Type B pancreatic cell (in vitro differentiated cells): ENCODE data around the gene PAN3. TPM values are rescaled to one million over a fixed set of nuclear protein-coding genes. Genes with fewer than 3 reads are reported as not detected.

Experiments
- DNase-seq: peaks from one replicate; pipeline ENCODE4 v3.0.0; 2021; ENCODE audit warnings: mixed read lengths; ENCODE audit not compliant: unreplicated experiment; ENCODE audit errors: extremely low spot score
- H3K27ac Mint-ChIP-seq: 2 replicates; pipeline ENCODE4 v1.8.0; 2021; ENCODE audit warnings: mild to moderate bottlenecking, mixed read lengths
- H3K27me3 Mint-ChIP-seq: 2 replicates; pipeline ENCODE4 v1.8.0; 2021; ENCODE audit warnings: mixed read lengths
- H3K36me3 Mint-ChIP-seq: 2 replicates; pipeline ENCODE4 v1.8.0; 2021; ENCODE audit warnings: mixed read lengths
- H3K4me1 Mint-ChIP-seq: one replicate; pipeline ENCODE4 v1.8.0; 2021; ENCODE audit warnings: mixed read lengths; ENCODE audit not compliant: unreplicated experiment
- H3K4me3 Mint-ChIP-seq: 2 replicates; pipeline ENCODE4 v1.8.0; 2021; ENCODE audit warnings: mild to moderate bottlenecking, mixed read lengths
- H3K9me3 Mint-ChIP-seq: 2 replicates; pipeline ENCODE4 v1.8.0; 2021; ENCODE audit warnings: mixed read lengths
- CTCF ChIP-seq: fragments of 200-600 bp; sonication (generic); conservative IDR thresholded peaks from 2 replicates; pipeline ENCODE4 v1.5.0; 2021; ENCODE audit warnings: antibody characterized with exemption, mild to moderate bottlenecking
- total RNA-seq: library from RNA; stranded (reverse); gene quantifications from 2 replicates; pipeline ENCODE4 v1.2.1, GENCODE V29; 2021; ENCODE audit warnings: low replicate concordance

Gene PAN3
- total RNA-seq, 1 donor from 2014 or later, result 37.4 TPM

- H3K9me3 Mint-ChIP-seq, result no peaks in the 10 kb centered on the region
- no peaks in the 10 kb centered on the region for H3K27me3 Mint-ChIP-seq
Measured at GRCh38 chr13:28282451-28282850, 144.1 kb downstream of the PAN3 start.

GRCh38 chr13:28283600-28283999, 145.3 kb downstream of the PAN3 start:
- no peak overlapping the region for H3K4me3 Mint-ChIP-seq
- no peak overlapping the region for H3K27ac Mint-ChIP-seq
- no peak for TF ChIP-seq CTCF
- no peaks in the 10 kb centered on the region for H3K9me3 Mint-ChIP-seq
- no peak for DNase-seq
- H3K36me3 Mint-ChIP-seq, result peaks cover 43% of the 10 kb centered on the region
- H3K27me3 Mint-ChIP-seq, result no peaks in the 10 kb centered on the region
- no peaks in the 10 kb centered on the region for H3K4me1 Mint-ChIP-seq

More at GRCh38 chr13:28282451-28282850, 144.1 kb downstream of the PAN3 start:
- TF ChIP-seq CTCF, result no peak
- Mint-ChIP-seq H3K4me1 (no peaks in the 10 kb centered on the region), H3K36me3 (peaks cover 40% of the 10 kb centered on the region), H3K4me3 (no peak overlapping the region), H3K27ac (no peak overlapping the region)
- DNase-seq, result no peak

GRCh38 chr13:28286263-28286662, 147.9 kb downstream of the PAN3 start:
- peaks cover 35% of the 10 kb centered on the region for H3K36me3 Mint-ChIP-seq
- no peaks in the 10 kb centered on the region for H3K27me3 Mint-ChIP-seq
- DNase-seq, result no peak
- no peaks in the 10 kb centered on the region for H3K4me1 Mint-ChIP-seq
- TF ChIP-seq CTCF, result no peak
- H3K4me3 Mint-ChIP-seq, result no peak overlapping the region
- no peaks in the 10 kb centered on the region for H3K9me3 Mint-ChIP-seq
- H3K27ac Mint-ChIP-seq, result no peak overlapping the region

- peaks cover 21% of the 10 kb centered on the region for H3K36me3 Mint-ChIP-seq
- TF ChIP-seq CTCF, result no peak
- DNase-seq, result no peak
- no peaks in the 10 kb centered on the region for H3K9me3 Mint-ChIP-seq
- no peaks in the 10 kb centered on the region for H3K27me3 Mint-ChIP-seq
- H3K4me3 Mint-ChIP-seq, result no peak overlapping the region
- peaks cover 12% of the 10 kb centered on the region for H3K4me1 Mint-ChIP-seq
- H3K27ac Mint-ChIP-seq, result no peak overlapping the region
Measured at GRCh38 chr13:28297341-28297740, 159.0 kb downstream of the PAN3 start.

- DNase-seq, result no peak
- H3K27ac Mint-ChIP-seq, result no peak overlapping the region
- peaks cover 8% of the 10 kb centered on the region for H3K36me3 Mint-ChIP-seq
- TF ChIP-seq CTCF, result no peak
- peaks cover 17% of the 10 kb centered on the region for H3K4me1 Mint-ChIP-seq
- H3K9me3 Mint-ChIP-seq, result no peaks in the 10 kb centered on the region
- H3K27me3 Mint-ChIP-seq, result no peaks in the 10 kb centered on the region
- no peak overlapping the region for H3K4me3 Mint-ChIP-seq
Measured at GRCh38 chr13:28299916-28300315, 161.6 kb downstream of the PAN3 start.

- H3K27me3 Mint-ChIP-seq, result no peaks in the 10 kb centered on the region
- H3K4me1 Mint-ChIP-seq, result peaks cover 15% of the 10 kb centered on the region
- H3K36me3 Mint-ChIP-seq, result no peaks in the 10 kb centered on the region
- DNase-seq, result no peak
- no peak overlapping the region for H3K4me3 Mint-ChIP-seq
- no peaks in the 10 kb centered on the region for H3K9me3 Mint-ChIP-seq
- H3K27ac Mint-ChIP-seq, result no peak overlapping the region
- no peak for TF ChIP-seq CTCF
Measured at GRCh38 chr13:28301839-28302238, 163.5 kb downstream of the PAN3 start.
